Measurements from ENCODE around the gene SLC38A3.
"Not testable (repeated sequence)": the region's sequence is repeated elsewhere in the genome, so short reads cannot be mapped to it uniquely, and the experiment has no call there.

SLC38A3 gene

GRCh38 chr3:50203809-50204803 is 965 bp upstream of the SLC38A3 start:
- no peaks in the 10 kb centered on the region for H3K9me3 ChIP-seq (ENCODE audit: control insufficient read depth, insufficient read depth, low read depth, low read length)
- no peak overlapping the region for H3K4me3 ChIP-seq (ENCODE audit: low read depth, low read length)
- peaks cover 54% of the 10 kb centered on the region for H3K27me3 ChIP-seq (ENCODE audit: control insufficient read depth, insufficient read depth, low read length)
- no peaks in the 10 kb centered on the region for H3K36me3 ChIP-seq (ENCODE audit: control insufficient read depth, insufficient read depth, low read length)
- H3K9ac ChIP-seq (ENCODE audit: low read length) = no peak overlapping the region
- H3K4me1 ChIP-seq (ENCODE audit: control insufficient read depth, insufficient read depth, low read length) = peaks cover 18% of the 10 kb centered on the region
- no peak overlapping the region for H3K27ac ChIP-seq (ENCODE audit: low read depth, low read length)

- H3K9me3 ChIP-seq (ENCODE audit: control insufficient read depth, insufficient read depth, low read depth, low read length) = no peaks in the 10 kb centered on the region
- H3K27me3 ChIP-seq (ENCODE audit: control insufficient read depth, insufficient read depth, low read length) = peaks cover 54% of the 10 kb centered on the region
- H3K4me3 ChIP-seq (ENCODE audit: low read depth, low read length) = peak overlapping the region; percentile 79
- peaks cover 26% of the 10 kb centered on the region for H3K4me1 ChIP-seq (ENCODE audit: control insufficient read depth, insufficient read depth, low read length)
- no peak overlapping the region for H3K27ac ChIP-seq (ENCODE audit: low read depth, low read length)
- H3K36me3 ChIP-seq (ENCODE audit: control insufficient read depth, insufficient read depth, low read length) = no peaks in the 10 kb centered on the region
- H3K9ac ChIP-seq (ENCODE audit: low read length) = peak overlapping the region; percentile 31
Measured at GRCh38 chr3:50205413-50206276, 574 bp downstream of the SLC38A3 start.

- Histone ChIP-seq H3K4me1 (ENCODE audit: control insufficient read depth, insufficient read depth, low read length) (peaks cover 37% of the 10 kb centered on the region), H3K4me3 (ENCODE audit: low read depth, low read length) (no peak overlapping the region), H3K27me3 (ENCODE audit: control insufficient read depth, insufficient read depth, low read length) (peaks cover 48% of the 10 kb centered on the region), H3K9me3 (ENCODE audit: control insufficient read depth, insufficient read depth, low read depth, low read length) (no peaks in the 10 kb centered on the region), H3K27ac (ENCODE audit: low read depth, low read length) (no peak overlapping the region), H3K9ac (ENCODE audit: low read length) (no peak overlapping the region), H3K36me3 (ENCODE audit: control insufficient read depth, insufficient read depth, low read length) (no peaks in the 10 kb centered on the region)
Measured at GRCh38 chr3:50207359-50208042, 2.4 kb downstream of the SLC38A3 start.

- Histone ChIP-seq H3K9me3 (ENCODE audit: control insufficient read depth, insufficient read depth, low read depth, low read length) (no peaks in the 10 kb centered on the region), H3K9ac (ENCODE audit: low read length) (no peak overlapping the region), H3K27ac (ENCODE audit: low read depth, low read length) (no peak overlapping the region), H3K4me3 (ENCODE audit: low read depth, low read length) (no peak overlapping the region), H3K27me3 (ENCODE audit: control insufficient read depth, insufficient read depth, low read length) (peaks cover 35% of the 10 kb centered on the region), H3K4me1 (ENCODE audit: control insufficient read depth, insufficient read depth, low read length) (peaks cover 32% of the 10 kb centered on the region; the same call in 1 of the 2 replicates), H3K36me3 (ENCODE audit: control insufficient read depth, insufficient read depth, low read length) (no peaks in the 10 kb centered on the region)
Measured at GRCh38 chr3:50208677-50209344, 3.7 kb downstream of the SLC38A3 start.

- Histone ChIP-seq H3K4me1 (ENCODE audit: control insufficient read depth, insufficient read depth, low read length) (peaks cover 29% of the 10 kb centered on the region; the same call in 1 of the 2 replicates), H3K27ac (ENCODE audit: low read depth, low read length) (no peak overlapping the region), H3K4me3 (ENCODE audit: low read depth, low read length) (no peak overlapping the region), H3K27me3 (ENCODE audit: control insufficient read depth, insufficient read depth, low read length) (peaks cover 23% of the 10 kb centered on the region), H3K9me3 (ENCODE audit: control insufficient read depth, insufficient read depth, low read depth, low read length) (no peaks in the 10 kb centered on the region), H3K9ac (ENCODE audit: low read length) (no peak overlapping the region), H3K36me3 (ENCODE audit: control insufficient read depth, insufficient read depth, low read length) (no peaks in the 10 kb centered on the region)
Measured at GRCh38 chr3:50210176-50210509, 5.1 kb downstream of the SLC38A3 start.

- no peaks in the 10 kb centered on the region for H3K9me3 ChIP-seq (ENCODE audit: control insufficient read depth, insufficient read depth, low read depth, low read length)
- no peak overlapping the region for H3K27ac ChIP-seq (ENCODE audit: low read depth, low read length)
- no peaks in the 10 kb centered on the region for H3K36me3 ChIP-seq (ENCODE audit: control insufficient read depth, insufficient read depth, low read length)
- peaks cover 24% of the 10 kb centered on the region; the same call in 1 of the 2 replicates for H3K4me1 ChIP-seq (ENCODE audit: control insufficient read depth, insufficient read depth, low read length)
- H3K4me3 ChIP-seq (ENCODE audit: low read depth, low read length) = no peak overlapping the region
- H3K27me3 ChIP-seq (ENCODE audit: control insufficient read depth, insufficient read depth, low read length) = peaks cover 17% of the 10 kb centered on the region
- no peak overlapping the region for H3K9ac ChIP-seq (ENCODE audit: low read length)
Measured at GRCh38 chr3:50210510-50211367, 5.7 kb downstream of the SLC38A3 start.

- H3K4me1 ChIP-seq (ENCODE audit: control insufficient read depth, insufficient read depth, low read length) = peaks cover 21% of the 10 kb centered on the region; the same call in 1 of the 2 replicates
- H3K27ac ChIP-seq (ENCODE audit: low read depth, low read length); H3K9me3 ChIP-seq (ENCODE audit: control insufficient read depth, insufficient read depth, low read depth, low read length); H3K4me3 ChIP-seq (ENCODE audit: low read depth, low read length); H3K9ac ChIP-seq (ENCODE audit: low read length); H3K36me3 ChIP-seq (ENCODE audit: control insufficient read depth, insufficient read depth, low read length): not testable (repeated sequence)
- H3K27me3 ChIP-seq (ENCODE audit: control insufficient read depth, insufficient read depth, low read length) = peaks cover 11% of the 10 kb centered on the region
Measured at GRCh38 chr3:50211368-50211717, 6.3 kb downstream of the SLC38A3 start.

- Histone ChIP-seq H3K27ac (ENCODE audit: low read depth, low read length) (no peak overlapping the region), H3K9me3 (ENCODE audit: control insufficient read depth, insufficient read depth, low read depth, low read length) (no peaks in the 10 kb centered on the region)
Measured at GRCh38 chr3:50211930-50212329, 6.9 kb downstream of the SLC38A3 start.

GRCh38 chr3:50212502-50212901 is 7.4 kb downstream of the SLC38A3 start:
- H3K27ac ChIP-seq (ENCODE audit: low read depth, low read length) = no peak overlapping the region
- no peak overlapping the region for H3K9ac ChIP-seq (ENCODE audit: low read length)
- no peak overlapping the region for H3K4me3 ChIP-seq (ENCODE audit: low read depth, low read length)

More at GRCh38 chr3:50211930-50212329, 6.9 kb downstream of the SLC38A3 start:
- Histone ChIP-seq H3K4me3 (ENCODE audit: low read depth, low read length) (no peak overlapping the region), H3K36me3 (ENCODE audit: control insufficient read depth, insufficient read depth, low read length) (no peaks in the 10 kb centered on the region), H3K4me1 (ENCODE audit: control insufficient read depth, insufficient read depth, low read length) (peaks cover 21% of the 10 kb centered on the region; the same call in 1 of the 2 replicates), H3K9ac (ENCODE audit: low read length) (no peak overlapping the region), H3K27me3 (ENCODE audit: control insufficient read depth, insufficient read depth, low read length) (peaks cover 5% of the 10 kb centered on the region)

More at GRCh38 chr3:50212502-50212901, 7.4 kb downstream of the SLC38A3 start:
- Histone ChIP-seq H3K4me1 (ENCODE audit: control insufficient read depth, insufficient read depth, low read length) (peaks cover 21% of the 10 kb centered on the region; the same call in 1 of the 2 replicates), H3K27me3 (ENCODE audit: control insufficient read depth, insufficient read depth, low read length) (peaks cover 3% of the 10 kb centered on the region; the same call in 1 of the 2 replicates), H3K9me3 (ENCODE audit: control insufficient read depth, insufficient read depth, low read depth, low read length) (no peaks in the 10 kb centered on the region), H3K36me3 (ENCODE audit: control insufficient read depth, insufficient read depth, low read length) (no peaks in the 10 kb centered on the region)

All from HUES6 (cell line).